Measurements from ENCODE around the gene FRMD7.
"Not testable (repeated sequence)": the region's sequence is repeated elsewhere in the genome, so short reads cannot be mapped to it uniquely, and the experiment has no call there.

The FRMD7 gene, protein sequence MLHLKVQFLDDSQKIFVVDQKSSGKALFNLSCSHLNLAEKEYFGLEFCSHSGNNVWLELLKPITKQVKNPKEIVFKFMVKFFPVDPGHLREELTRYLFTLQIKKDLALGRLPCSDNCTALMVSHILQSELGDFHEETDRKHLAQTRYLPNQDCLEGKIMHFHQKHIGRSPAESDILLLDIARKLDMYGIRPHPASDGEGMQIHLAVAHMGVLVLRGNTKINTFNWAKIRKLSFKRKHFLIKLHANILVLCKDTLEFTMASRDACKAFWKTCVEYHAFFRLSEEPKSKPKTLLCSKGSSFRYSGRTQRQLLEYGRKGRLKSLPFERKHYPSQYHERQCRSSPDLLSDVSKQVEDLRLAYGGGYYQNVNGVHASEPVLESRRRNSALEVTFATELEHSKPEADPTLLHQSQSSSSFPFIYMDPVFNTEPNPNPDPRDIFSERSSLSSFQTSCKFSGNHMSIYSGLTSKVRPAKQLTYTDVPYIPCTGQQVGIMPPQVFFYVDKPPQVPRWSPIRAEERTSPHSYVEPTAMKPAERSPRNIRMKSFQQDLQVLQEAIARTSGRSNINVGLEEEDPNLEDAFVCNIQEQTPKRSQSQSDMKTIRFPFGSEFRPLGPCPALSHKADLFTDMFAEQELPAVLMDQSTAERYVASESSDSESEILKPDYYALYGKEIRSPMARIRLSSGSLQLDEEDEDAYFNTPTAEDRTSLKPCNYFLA

DNA sequence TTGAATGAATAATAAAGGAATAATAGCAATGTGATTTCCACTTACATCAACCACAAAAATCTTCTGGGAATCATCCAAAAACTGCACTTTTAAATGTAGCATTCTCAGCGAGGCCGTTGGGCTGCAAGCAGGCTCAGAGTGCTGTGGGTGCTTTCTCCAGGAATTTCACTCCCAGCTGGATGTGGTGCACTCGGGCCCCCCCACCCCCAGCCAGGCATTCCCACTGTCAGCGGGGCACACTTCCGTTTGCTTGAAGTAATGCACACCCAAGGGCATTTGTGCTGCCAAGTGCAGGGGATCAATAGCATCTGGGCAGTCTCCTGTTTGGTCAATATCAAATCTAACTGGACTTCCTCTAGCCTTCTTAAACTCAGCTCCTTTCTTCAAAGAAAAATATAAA is at the start of gene FRMD7:
TSS of gene FRMD7 (minus strand) at position 278 of the 400 bp plus-strand sequence. CDS start at position 102, 176 bp downstream.
- no peak for DNase-seq (ENCODE audit: low read depth)

DNA sequence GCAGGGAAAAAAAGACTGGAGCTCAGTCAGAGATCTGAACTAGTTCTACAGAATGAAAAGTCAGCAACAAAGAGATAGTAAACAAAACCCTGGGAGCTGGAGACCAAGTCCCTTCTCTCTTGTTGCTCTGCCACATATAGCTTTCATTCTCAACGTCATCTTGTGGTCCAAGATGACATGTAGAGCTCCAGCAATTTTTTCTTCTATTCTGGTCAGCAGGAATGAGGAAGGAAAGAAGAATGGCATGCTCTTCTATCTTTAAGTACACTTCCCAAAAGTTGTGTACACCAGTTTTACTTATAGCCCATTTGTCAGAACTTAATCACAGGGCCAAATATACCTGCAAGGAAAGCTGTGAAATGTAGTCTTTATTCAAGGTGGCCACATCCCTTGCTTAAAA is 45.8 kb upstream of the FRMD7 start:
- DNase-seq (ENCODE audit: low read depth): no peak

DNA sequence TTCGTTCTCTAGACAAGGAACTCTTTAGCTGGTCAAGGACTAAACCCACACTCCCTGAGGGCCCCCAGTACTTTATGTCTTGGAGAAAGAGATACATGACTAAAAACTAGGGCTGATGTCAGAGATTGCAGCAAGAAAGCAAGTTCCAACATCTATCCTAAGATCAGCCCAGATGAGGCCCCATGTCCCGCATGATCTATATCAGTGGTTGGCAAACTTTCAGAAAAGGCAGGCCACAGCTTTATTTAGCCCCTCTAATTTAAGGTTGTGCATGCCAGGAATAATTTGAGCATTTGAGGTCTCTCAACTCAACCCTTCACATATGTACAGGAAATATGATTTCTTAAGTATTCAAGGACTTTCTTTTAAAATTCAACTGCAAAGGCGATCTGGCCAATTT is 44.1 kb upstream of the FRMD7 start:
- no peak for DNase-seq (ENCODE audit: low read depth)

DNA sequence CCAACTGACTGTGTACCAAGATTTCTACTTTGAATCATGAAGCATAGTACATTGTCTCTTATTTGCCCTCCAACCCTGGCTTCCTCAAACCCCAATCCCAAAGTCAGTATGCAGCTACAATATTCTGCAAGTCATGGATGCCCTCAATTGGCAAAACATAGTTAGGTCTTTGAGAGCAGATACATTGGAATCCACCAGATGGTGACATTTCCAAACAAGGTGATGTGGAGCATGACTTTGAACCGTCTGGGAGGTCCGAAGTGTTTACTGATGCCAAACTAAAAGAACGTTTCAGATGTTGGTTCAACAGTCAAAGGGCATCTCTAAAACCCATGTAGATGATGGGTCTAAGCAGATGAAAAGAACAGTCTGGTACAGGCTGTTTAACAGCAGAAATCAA is 43.7 kb upstream of the FRMD7 start:
- no peak for DNase-seq (ENCODE audit: low read depth)

DNA sequence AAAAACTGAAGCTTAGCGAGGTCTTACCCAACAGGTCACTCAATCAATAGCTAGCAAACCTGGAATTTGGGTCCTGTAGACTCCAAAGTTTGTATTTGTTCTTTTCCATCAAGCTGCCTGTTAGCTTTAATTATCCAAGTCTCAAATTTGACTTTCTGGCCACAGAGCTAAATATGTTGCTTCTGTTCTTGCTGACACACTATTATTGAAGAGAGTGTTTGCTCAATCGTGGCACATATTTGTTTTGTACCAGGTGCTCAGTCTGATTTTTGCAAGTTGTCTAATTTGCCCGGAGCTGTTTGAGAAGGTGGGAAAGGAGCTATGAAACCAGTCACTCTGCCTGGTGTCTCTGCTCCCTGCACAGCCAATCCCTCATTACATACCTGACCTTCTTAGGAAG is 41.7 kb upstream of the FRMD7 start:
- DNase-seq (ENCODE audit: low read depth): no peak

DNA sequence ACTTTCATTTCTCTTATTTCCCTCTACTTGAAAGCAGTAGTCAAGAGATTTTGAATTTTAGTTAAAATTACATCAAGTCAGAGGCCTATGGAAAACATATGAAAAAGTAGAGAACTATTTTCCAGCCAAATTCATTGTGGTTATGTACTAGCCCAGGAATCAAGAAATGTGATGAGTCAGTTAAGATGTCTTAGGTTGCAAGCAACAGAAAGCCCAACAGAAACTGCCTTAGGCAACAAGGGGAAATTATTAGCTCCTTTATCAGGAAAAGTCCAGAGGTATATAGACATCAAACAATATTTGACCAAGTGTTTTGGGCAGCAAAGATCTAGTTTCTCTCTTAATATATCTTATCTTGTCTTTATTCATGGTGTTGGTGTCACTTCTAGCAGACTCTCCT is 37.8 kb upstream of the FRMD7 start:
- DNase-seq (ENCODE audit: low read depth): no peak

DNA sequence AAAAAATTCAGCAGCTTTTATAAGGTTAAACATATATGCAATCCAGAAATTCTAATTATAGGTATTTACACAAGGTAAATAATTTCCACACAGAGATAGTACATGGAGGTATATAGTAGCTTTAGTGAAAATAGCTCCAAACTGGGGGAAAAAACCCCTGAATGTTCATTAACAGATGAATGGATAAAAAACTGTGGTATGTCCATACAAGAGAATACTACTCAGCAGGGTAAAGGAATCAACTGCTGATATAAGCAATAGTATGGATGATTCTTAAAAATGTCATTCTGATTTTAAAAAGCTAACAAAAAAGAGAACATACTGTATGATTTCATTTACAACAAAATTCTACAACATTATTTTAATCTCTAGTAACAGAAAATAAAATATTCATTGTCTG is 37.2 kb upstream of the FRMD7 start:
- DNase-seq (ENCODE audit: low read depth): no peak

DNA sequence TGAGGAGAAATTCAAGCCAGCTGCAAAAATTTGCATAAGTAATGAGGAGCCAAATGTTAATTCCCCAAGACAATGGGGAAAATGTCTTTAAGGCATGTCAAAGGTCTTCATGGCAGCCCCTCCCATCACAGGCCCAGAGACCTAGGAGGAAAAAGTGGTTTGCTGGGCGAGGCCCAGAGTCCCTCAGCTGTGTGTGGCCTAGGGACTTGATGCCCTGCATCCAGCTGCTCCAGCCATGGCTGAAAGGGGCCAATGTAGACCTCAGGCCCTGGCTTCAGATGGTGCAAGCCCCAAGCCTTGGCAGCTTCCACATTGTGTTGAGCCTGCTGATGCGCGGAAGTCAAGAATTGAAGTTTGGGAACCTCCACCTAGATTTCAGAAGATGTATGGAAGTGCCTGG is 35.3 kb upstream of the FRMD7 start:
- not testable (repeated sequence) for DNase-seq (ENCODE audit: low read depth)

DNA sequence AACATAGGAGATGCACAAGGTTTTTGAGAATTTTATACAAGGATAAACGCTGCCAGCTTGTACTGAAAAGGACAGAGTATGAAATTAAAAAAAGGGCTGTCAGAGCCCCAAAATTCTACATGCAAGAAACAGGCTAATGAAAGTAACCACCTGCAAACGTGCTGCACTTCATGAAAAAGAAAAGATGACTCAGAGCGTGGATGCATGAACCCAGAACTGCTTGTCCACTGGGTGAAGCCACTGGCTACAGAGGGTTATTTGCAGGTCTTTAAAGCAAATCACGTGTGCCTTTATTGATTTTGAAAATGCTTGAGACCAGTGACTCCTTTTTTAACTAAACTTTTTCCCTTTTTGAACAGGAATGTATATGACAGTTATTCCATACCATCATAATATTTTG is 25.3 kb upstream of the FRMD7 start:
- no peak for DNase-seq (ENCODE audit: low read depth)

DNA sequence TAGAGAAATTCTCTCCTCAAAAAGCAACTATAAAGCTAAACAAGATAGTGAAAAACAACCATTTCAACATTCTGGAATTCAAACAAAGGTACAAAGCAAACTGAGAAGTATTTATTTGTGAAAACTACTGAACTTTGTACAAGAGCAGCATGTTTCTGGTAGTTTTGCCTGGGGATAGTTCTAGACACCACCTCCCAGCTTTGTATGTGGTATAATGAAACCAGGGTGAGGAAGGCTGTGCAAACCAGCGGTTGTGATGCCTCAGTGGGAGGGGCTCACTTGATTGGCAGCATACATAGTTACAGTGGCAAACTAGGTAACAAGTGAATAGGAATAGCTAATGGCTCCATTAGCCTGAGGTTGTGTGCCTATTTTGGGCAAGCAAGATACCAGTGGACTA is 18.6 kb upstream of the FRMD7 start:
- DNase-seq (ENCODE audit: low read depth): no peak

DNA sequence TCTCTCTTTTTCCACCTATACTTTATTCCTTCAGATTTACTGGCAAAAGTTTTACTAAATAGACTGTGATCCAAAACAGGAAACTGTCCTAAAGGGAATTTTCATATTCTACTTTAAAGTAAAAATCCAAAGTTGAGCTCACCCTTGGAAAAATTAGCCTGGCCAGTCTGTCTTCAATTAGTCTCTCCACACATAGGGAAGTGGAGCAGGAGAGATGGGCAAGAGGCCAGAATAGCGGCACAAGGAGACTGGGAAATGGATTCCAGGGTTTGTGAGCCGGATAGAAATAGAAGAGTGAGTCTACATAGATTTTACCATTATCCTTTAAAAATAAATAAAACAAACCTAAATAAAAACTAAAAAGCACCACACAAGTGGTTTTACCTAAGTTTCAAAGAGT is 16.2 kb upstream of the FRMD7 start:
- no peak for DNase-seq (ENCODE audit: low read depth)

DNA sequence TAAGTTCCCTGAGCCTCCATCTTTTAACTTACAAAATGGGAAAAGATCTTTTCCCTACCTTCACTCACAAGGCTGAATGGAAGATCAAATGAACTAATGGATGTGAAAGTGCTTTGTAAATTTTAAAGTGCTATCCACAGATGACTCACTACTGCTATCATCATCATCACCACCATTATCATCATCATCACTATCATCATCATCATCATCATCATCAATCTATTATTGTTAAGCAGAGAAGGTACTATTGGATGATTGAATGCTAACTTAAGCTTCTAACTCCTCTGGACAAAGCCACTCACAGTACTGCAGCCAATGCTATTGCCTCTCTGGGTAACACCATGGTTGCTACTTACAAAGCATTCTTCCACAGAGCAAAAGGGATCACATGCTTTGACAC is 1.9 kb downstream of the FRMD7 start:
- DNase-seq (ENCODE audit: low read depth): no peak

DNA sequence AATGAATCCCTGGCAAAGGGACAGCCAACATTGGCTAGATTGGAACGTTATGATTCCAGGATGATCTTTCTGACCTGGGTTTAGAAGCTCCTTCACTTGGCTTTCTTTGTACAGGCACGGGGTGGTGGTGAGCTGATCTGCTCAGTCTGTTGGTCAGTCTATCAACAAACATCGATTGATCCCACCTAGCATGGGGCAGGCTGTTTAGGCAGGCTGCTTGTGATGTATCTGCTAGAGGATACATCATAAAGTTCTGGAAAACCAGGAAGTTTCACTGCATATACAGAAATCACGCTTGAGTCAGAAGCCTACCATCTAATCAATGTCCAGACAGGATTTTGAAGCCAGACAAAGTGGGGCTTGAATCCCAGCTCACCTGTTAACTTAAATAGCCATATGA is 6.9 kb downstream of the FRMD7 start:
- DNase-seq (ENCODE audit: low read depth): no peak

DNA sequence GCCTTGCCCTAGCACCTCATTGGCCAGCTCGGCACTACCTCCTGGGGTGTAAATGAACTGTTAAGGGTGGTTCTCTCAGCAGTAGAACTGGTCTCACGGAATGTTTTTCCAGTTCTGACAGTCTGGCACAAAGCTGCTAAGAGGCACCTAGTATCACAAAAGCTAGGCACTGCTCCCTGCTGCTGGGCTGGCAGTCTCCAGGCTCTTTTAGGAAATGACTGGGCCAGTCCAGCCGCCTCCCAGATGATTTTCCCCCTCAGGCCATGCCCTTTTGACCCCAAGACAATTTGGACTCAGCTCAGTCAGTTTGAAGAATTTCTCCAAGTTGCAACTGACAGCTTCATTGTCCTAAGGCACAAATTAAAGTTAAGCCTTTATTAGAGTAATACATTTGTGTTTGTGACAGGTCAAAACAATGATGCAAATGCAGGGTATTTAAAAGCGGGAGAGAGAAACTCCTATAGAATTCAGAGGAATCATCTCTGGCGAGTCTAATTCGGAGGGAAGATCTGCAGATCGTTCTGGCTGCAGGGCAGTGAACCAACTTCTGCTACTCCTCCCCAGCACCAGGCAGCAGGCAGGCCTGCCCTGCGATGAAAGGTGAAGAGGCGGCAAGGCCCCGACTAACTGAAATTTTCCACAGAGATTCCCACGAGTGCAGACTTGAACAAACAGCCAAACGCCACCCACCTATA is 7.9 kb downstream of the FRMD7 start:
- no peak for DNase-seq (ENCODE audit: low read depth)

DNA sequence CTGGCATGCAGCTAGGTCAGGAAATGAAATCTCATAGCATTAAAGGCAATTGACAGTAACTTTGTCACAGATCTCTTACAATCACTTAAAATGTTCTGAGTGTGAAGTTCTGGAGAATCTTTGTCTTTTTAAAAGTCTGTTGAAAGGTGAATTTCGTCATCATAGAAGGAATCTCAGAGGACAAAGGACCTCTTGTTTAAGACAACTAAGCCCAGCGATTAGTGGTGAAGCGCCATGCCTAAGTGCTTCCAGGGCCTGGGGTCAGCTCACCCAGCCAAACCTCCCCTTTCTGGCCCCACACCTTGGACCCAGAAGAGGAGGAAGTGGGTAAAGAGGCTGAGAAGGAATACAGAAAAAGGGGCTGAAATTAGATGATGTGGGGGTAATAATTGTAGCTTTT is 8.5 kb downstream of the FRMD7 start:
- no peak for DNase-seq (ENCODE audit: low read depth)

DNA sequence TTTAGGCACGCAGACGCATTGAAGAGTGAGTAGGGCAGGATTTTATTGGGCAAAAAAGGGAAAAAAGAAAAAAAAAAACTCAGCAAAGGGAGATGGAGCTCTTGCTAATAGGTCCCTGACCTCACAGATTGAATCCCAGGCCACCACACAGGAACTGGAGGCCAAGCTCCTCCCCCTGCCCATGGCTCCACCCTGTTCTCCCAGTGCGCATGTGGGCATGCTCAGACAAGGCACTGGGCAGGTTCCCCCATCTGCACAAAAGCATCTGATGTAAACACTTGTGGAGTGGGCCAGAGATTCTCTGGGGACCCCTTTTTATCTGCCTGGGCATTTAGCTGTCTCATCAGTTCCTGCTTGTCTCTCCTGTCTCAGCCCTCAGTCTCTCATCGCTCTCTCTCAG is 9.5 kb downstream of the FRMD7 start:
- no peak for DNase-seq (ENCODE audit: low read depth)

DNA sequence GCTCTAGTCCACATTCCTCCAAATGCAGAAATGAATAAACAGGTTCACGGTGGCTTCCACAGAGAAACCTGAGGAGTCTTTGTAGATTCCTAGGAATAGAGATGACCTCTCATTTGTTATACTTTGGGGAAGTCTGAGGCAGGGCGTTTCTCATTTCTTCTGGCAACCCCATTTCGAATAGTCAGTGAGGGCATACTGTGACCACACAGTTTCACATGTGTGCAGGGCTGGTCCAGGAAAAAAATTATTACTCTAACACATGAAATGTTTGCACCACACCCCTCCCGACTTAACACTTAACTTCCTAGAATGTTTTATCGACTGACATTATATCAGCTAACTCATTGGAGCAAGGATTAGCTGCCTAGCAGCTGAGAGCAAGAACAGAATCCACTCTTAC is 12.0 kb downstream of the FRMD7 start:
- no peak for DNase-seq (ENCODE audit: low read depth)

DNA sequence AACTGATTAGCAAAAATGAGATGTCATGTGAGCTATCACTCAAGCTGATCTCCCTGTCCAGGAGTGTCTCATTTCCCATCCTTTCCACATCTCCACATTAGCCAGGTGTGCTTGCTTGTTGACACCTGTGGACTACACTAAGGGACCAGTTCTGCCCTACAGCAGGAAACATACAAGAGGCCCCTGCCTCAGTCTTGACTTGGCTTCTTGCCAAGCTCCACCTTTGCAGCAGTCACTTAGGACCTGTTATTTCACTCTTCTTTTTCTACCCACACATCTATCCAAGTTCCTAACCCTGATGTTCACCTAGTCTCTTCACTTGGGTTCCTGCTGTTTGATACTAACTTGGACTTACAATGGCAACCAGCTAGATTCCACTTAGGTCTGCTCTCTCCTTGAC is 13.2 kb downstream of the FRMD7 start:
- no peak for DNase-seq (ENCODE audit: low read depth)

DNA sequence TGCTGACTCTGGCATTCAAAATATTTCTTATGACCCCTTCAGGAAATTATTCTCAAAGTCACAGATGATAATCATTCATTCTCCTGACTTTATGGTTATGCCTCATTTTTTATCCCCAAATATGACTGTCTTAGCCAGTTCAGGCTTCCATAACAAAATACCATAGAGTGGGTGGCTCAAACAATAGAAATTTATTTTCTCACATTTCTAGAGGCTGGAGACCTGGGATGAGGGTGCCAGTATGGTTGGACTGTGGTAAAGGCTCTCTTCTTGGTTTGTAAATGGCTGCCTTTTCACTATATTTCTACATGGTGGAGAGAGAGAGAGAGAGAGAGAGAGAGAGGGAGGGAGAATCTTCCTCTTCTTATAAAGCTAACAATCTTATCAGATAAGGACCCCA is 20.5 kb downstream of the FRMD7 start:
- no peak for DNase-seq (ENCODE audit: low read depth)

DNA sequence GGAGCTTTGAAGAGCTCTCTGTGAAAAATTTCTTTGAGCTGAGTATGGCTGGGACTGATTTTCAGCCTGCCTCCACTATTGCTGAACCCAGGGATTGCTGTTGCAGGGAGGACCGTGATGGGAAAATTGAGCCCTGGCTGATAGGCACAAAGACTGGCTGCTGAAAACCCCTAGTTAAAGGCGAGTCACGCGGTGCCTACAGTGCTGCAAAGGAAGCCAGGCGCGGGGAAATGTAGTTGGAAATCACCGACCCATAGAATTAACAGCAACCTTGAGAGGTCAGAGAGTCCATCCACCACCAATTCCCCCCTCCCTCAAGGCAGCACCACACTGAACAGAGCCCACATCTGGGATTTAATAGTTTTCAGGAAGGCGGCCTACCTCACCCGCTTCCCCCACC is 26.0 kb downstream of the FRMD7 start:
- no peak for DNase-seq (ENCODE audit: low read depth)

DNA sequence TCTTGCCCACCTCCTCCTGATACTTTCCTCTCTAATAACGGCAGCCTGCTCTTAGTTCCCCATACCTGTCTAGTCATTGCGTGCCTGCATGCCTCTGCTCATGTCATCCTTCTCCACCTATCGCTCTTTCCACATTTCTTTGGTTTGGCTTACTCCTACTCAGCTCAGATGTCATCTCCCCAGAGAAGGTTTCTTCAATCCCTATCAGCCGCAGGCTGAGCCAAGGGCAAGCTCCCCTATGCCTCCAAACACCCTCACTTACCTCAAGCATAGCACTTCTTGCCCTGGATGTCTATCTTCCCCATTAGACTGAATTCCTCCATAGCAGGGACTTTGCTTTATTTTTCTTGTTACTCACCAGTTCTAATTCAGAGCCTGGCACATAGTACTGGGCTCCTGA is 26.6 kb downstream of the FRMD7 start:
- DNase-seq (ENCODE audit: low read depth): no peak

DNA sequence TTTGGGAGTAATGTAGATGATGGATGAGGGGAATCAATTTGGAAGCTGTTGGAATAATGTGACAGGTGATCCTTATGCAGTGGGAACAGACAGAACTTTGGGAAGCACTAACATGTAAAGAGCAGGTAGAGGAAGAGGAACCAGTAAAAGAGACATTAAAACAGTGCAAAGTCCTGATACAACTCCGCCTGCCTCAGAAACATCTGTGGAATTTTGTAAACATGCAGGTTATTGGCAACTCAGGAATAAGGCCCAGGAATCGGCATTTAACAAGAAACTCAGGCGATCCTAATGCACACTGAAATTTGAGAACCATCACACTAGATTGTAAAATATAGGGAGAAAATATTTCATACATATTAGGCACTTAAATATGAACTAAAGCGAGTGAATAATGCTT is 29.1 kb downstream of the FRMD7 start:
- not testable (repeated sequence) for DNase-seq (ENCODE audit: low read depth)

DNA sequence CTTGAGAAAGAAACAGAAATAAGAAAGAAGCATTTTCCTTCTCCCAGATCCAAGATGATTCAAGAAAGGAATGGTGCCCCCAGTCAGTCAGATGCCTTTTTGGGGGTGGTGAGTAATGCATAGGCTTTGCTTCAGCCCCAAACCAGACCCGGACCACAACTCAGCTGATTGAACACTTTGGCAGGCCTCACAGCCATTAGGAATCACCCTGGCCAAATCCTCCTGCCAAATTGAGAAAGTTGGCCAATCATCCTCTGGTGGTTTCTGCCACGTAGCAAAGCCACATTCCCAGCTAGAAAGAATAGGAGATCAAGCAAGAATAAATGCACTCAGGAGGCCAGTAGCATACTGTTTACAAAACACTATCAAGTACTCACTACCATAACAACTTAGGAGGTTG is 33.7 kb downstream of the FRMD7 start:
- DNase-seq (ENCODE audit: low read depth): no peak
